GM20000 (cell line): Measurements from ENCODE around the gene DNASE2.

ENCODE experiments used
- DNase-seq: peaks from one replicate; pipeline ENCODE4 v3.0.0; 2012; ENCODE audit warnings: low spot score
- CTCF ChIP-seq: IDR thresholded peaks from 2 replicates; pipeline ENCODE4 v1.5.1; 2012; ENCODE audit warnings: mild to moderate bottlenecking, control low read depth; ENCODE audit errors: extremely low read depth, missing control alignments

DNASE2 gene

DNA sequence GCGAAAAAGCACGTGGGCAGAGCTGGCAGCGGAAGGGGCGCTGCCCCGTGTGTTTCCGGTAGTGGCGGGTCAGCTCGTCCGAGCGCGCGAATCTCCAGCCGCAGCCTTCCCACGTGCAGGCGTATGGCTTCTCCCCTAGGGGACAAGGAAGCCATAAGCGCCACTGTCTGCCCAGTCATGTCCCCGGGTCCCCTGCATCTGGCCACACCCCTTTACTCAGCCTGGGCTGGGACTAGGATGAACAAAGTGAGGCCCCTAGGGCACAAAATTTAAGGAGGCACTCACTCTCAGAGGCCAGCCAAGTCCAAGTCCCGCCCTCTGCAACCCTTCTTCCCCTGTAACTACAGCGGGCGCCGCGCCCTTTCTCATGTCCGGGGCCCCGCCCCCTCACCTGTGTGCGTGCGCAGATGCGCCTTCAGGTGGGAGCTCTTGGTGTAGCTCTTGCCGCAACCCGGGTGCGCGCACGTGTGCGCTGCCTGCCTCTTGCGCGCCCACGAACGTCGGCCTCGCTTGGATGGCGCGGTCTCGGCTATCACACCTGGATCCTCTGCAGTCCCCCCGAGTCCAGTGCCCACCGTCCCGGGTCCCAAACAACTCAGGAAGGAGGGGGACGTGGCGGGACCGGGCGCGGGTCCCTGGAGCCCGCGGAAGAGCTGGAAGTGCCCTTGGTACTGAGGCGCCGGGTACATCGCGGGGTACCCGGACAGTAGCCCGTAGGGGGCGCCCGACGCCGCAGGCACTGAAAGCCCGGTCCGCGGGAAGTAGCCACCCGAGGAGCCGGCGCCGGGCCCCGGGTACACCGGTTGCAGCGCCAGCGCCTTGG, 3.9 kb upstream of the DNASE2 start:
- DNase-seq, result peak; percentile 86
- no peak for TF ChIP-seq CTCF

DNA sequence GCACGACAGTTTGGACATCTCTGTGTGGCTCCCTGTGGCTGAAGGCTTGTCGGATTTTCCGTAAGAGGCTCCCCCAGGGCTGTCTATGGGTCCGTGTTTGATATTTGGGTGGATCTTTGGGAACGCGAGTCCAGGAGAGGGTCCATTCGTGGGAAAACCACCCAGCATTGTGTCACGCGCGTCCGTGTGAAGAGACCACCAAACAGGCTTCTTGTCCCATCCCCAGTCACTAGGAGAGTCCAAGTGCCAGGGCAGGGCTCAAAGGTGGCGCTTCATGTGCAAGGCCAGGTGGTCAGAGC, 3.3 kb upstream of the DNASE2 start:
- DNase-seq, result no peak
- TF ChIP-seq CTCF, result no peak

DNA sequence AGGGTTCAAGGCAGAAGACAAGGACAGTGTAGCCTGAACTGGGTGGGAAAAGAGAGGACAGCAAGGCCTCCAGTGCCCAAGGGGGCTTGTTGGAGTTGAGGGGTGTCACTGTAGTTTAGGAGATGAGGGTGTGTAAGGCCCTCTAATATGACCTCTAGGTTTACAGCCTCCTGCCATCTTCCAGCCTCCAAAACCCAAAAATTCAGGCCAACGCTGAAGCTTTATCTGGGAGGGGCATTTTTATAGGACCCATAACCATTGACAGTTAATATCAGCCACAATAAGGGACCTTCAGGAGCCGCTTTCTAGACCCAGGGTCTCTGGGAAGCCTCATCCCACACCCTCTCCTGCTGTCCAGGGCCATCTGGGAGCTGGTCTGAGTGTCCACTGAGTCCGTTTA, 3.0 kb upstream of the DNASE2 start:
- TF ChIP-seq CTCF, result no peak
- no peak for DNase-seq

GRCh38 chr19:12882589-12882988, 1.3 kb upstream of the DNASE2 start:
- no peak for TF ChIP-seq CTCF
- DNase-seq, result no peak

GRCh38 chr19:12880551-12881171, 588 bp downstream of the DNASE2 start:
- DNase-seq, result peak; percentile 56

GRCh38 chr19:12875086-12875485, 6.2 kb downstream of the DNASE2 start:
- TF ChIP-seq CTCF, result no peak
- no peak for DNase-seq

More at GRCh38 chr19:12880551-12881171, 588 bp downstream of the DNASE2 start:
- TF ChIP-seq CTCF, result no peak

DNA sequence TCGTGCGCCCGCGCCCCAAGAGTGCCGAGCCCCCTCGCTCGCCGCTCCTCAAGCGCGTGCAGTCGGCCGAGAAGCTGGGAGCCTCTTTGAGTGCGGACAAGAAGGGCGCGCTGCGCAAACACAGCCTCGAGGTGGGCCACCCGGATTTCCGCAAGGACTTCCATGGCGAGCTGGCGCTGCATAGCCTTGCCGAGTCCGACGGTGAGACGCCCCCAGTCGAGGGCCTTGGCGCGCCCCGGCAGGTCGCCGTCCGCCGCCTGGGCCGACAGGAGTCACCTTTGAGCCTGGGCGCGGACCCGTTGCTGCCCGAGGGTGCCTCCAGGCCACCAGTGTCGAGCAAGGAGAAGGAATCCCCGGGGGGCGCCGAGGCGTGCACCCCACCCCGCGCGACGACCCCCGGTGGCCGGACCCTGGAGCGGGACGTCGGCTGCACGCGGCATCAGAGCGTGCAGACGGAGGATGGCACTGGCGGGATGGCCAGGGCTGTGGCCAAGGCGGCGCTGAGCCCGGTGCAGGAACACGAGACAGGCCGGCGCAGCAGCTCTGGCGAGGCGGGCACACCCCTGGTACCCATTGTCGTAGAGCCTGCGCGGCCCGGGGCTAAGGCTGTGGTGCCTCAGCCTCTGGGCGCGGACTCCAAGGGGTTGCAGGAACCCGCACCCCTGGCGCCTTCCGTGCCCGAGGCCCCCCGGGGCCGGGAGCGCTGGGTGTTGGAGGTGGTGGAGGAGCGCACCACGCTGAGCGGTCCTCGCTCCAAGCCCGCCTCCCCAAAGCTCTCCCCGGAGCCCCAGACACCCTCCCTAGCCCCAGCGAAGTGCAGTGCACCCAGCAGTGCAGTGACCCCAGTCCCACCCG, 7.1 kb downstream of the DNASE2 start:
- TF ChIP-seq CTCF, result no peak
- no peak for DNase-seq
